ENCODE results near the gene HS6ST2. TPM values are rescaled to one million over a fixed set of nuclear protein-coding genes. Genes with fewer than 3 reads are reported as not detected.

The HS6ST2 gene
- total and polyA plus RNA-seq, 9 of the 15 experiments (the other 6 are each of a cell fraction or from before 2014, with no cell fraction given), result not detected

- TF ChIP-seq ETV5 (CRISPR knock-in tag; IDR thresholded peaks at IDR 0.05; ENCODE audit: low read depth) (no peak), ILK (tag; IDR thresholded peaks at IDR 0.05; ENCODE audit: borderline replicate concordance, low read depth) (no peak), ZNF586 (CRISPR knock-in tag; conservative IDR thresholded peaks at IDR 0.05) (no peak), VEZF1 (CRISPR knock-in tag; IDR thresholded peaks at IDR 0.05) (no peak)
Measured at GRCh38 chrX:132737743-132738142, 220.7 kb downstream of the HS6ST2 start (continued).

GRCh38 chrX:132732236-132732635 is 226.2 kb downstream of the HS6ST2 start:
- FAIRE-seq (no peak), DNase-seq (ENCODE audit: extremely low read depth in 1 of 4, low spot score in 3 of 4) (no peak), ATAC-seq (no peak)
- no TSS peak for BruUV-seq (replicated peaks)
- H3K27ac ChIP-seq (ENCODE audit: extremely low read depth, low read depth, low read length), result no peak overlapping the region
- H3K9me3 ChIP-seq (replicated peaks; ENCODE audit: control insufficient read depth, insufficient read depth, low read depth, low read length), result no peaks in the 10 kb centered on the region
- CTCF ChIA-PET (ENCODE audit: low intra/inter-chr PET ratio), result no interaction called here
- POLR2A ChIA-PET, result no interaction called here
- in situ Hi-C loops (cut with MboI) (no loop called here), intact Hi-C loops (cut with micrococcal nuclease) (no loop called here)
- H3K9ac ChIP-seq (ENCODE audit: insufficient read depth in 1 of 2, low read depth in 2 of 2, low read length in 2 of 2), result no peak overlapping the region
- H3K36me3 ChIP-seq (ENCODE audit: control insufficient read depth, insufficient read depth, low read length), result no peaks in the 10 kb centered on the region
- no peak overlapping the region for H3K4me3 ChIP-seq
- no peak overlapping the region for H3K4me2 ChIP-seq (ENCODE audit: insufficient read depth, low read length)
- WGBS (ENCODE audit: insufficient coverage, low coverage, missing lambda C conversion rate), result 0% methylated on average over 4 of the region's 4 CpGs
- H3K9me1 ChIP-seq (ENCODE audit: control insufficient read depth, insufficient read depth, low read length), result no peaks in the 10 kb centered on the region
- H2AFZ ChIP-seq (ENCODE audit: low read depth, low read length), result no peak overlapping the region
- no peaks in the 10 kb centered on the region for H3K79me2 ChIP-seq (ENCODE audit: control insufficient read depth, insufficient read depth, low read length)
- TF ChIP-seq ELK1 (CRISPR knock-in tag; IDR thresholded peaks at IDR 0.05) (no peak), MXI1 (IDR thresholded peaks at IDR 0.05; ENCODE audit: low read depth, low read length) (no peak)
- no peaks in the 10 kb centered on the region for H4K20me1 ChIP-seq (replicated peaks; ENCODE audit: control insufficient read depth, insufficient read depth, low read length)
- no peaks in the 10 kb centered on the region for H3K27me3 ChIP-seq (ENCODE audit: control insufficient read depth in 2 of 2, insufficient read depth in 2 of 2, low read length in 2 of 2)
- no peaks in the 10 kb centered on the region for H3K4me1 ChIP-seq (replicated peaks in 1 of 2; ENCODE audit: control insufficient read depth in 2 of 2, insufficient read depth in 2 of 2, low read length in 2 of 2)

All from K562 (cell line).